GM12878 (cell line): Measurements from ENCODE around the gene FLT1. TPM values are rescaled to one million over a fixed set of nuclear protein-coding genes. Genes with fewer than 3 reads are reported as not detected.

ENCODE experiments used
- ATAC-seq: fragments of 200-7000 bp; cut with Tn5 transposase; 3 replicates; pipeline ENCODE4 v1.9.1; 2020; ENCODE audit warnings: mild to moderate bottlenecking, moderate library complexity
- BruUV-seq: library from RNA; stranded (reverse); fragments of 400-500 nt; replicated peaks from 2 replicates; lab custom pipeline; 2021; lab: Mats Ljungman, UMichigan
- CTCF ChIA-PET: fragments of 300-600 bp; sonication (Branson Sonifier 250); formaldehyde crosslinking; extraction: SDS; loops from one replicate; lab custom pipeline; 2021; ENCODE audit warnings: inconsistent platforms; lab: Yijun Ruan, JAX
- POLR2A ChIA-PET: fragments of 350-600 bp; formaldehyde crosslinking; extraction: SDS; loops from one replicate; lab custom pipeline; 2021; ENCODE audit warnings: inconsistent platforms; lab: Charles Lee
- RAD21 ChIA-PET: fragments of 300-600 bp; sonication (Branson Sonifier 250); formaldehyde crosslinking; loops from one replicate; lab custom pipeline; 2023; ENCODE audit warnings: antibody characterized with exemption; ENCODE audit not compliant: unreplicated experiment; lab: Charles Lee
- SMC1A ChIA-PET: fragments of 300-600 bp; sonication (Branson Sonifier 250); formaldehyde crosslinking; loops from one replicate; lab custom pipeline; 2023; ENCODE audit not compliant: unreplicated experiment, uncharacterized antibody; lab: Charles Lee
- DNase-seq: peaks from one replicate; pipeline ENCODE4 v3.0.0-alpha.2; 2011; ENCODE audit warnings: low read depth, low spot score
- FAIRE-seq: peaks from 3 replicates; lab custom pipeline; 2011; peaks lifted over from hg19 to GRCh38; lab: Jason Lieb, UNC
- H2AFZ ChIP-seq: 2 replicates; pipeline ENCODE4 v1.6.0; 2011; ENCODE audit warnings: low read depth, low read length, control low read depth; ENCODE audit not compliant: control insufficient read depth
- H3K27ac ChIP-seq: 2 replicates; pipeline ENCODE4 v1.5.1; 2011; ENCODE audit warnings: control low read depth; ENCODE audit not compliant: control insufficient read depth, insufficient read depth
- H3K27me3 ChIP-seq, 2 experiments: replicated peaks in 1 of 2; 2 replicates each; pipeline versions ENCODE4 v1.6.0 to v1.6.1; 2011; ENCODE audit warnings: low read length in 1 of 2; ENCODE audit not compliant: control insufficient read depth in 2 of 2, insufficient read depth in 2 of 2
- H3K36me3 ChIP-seq, 2 experiments: 2 replicates each; pipeline ENCODE4 v1.5.1; 2011; ENCODE audit warnings: low read length in 1 of 2; ENCODE audit not compliant: control insufficient read depth in 2 of 2, insufficient read depth in 2 of 2
- H3K4me1 ChIP-seq: 2 replicates; pipeline ENCODE4 v1.6.1; 2011; ENCODE audit warnings: mild to moderate bottlenecking, low read length, moderate library complexity, mixed read lengths; ENCODE audit not compliant: control insufficient read depth, insufficient read depth
- H3K4me2 ChIP-seq: 2 replicates; pipeline ENCODE4 v1.6.0; 2011; ENCODE audit warnings: control low read depth; ENCODE audit not compliant: control insufficient read depth, insufficient read depth
- H3K4me3 ChIP-seq: fragments of 200-600 bp; sonication (generic); 2 replicates; pipeline ENCODE4 v1.5.1; 2016
- H3K79me2 ChIP-seq: 2 replicates; pipeline ENCODE4 v1.6.0; 2011; ENCODE audit warnings: low read length; ENCODE audit not compliant: control insufficient read depth, insufficient read depth
- H3K9ac ChIP-seq: 2 replicates; pipeline ENCODE4 v1.8.0; 2011; ENCODE audit warnings: low read length, control low read depth, mixed read lengths; ENCODE audit not compliant: control insufficient read depth, insufficient read depth
- H3K9me3 ChIP-seq: replicated peaks from 3 replicates; pipeline ENCODE4 v1.5.1; 2011; ENCODE audit warnings: mild to moderate bottlenecking, low read length; ENCODE audit not compliant: control insufficient read depth, insufficient read depth
- H4K20me1 ChIP-seq: 2 replicates; pipeline ENCODE4 v1.6.0; 2011; ENCODE audit not compliant: control insufficient read depth, insufficient read depth
- BCL11A ChIP-seq: IDR thresholded peaks from 2 replicates; pipeline ENCODE4 v1.6.1; 2011; ENCODE audit warnings: low read depth, low read length
- MYB ChIP-seq: fragments of 150-350 bp; IDR thresholded peaks from 2 replicates; pipeline ENCODE4 v1.6.1; 2014; ENCODE audit warnings: mild to moderate bottlenecking, low read depth, low read length, borderline replicate concordance
- POLR2AphosphoS2 ChIP-seq: IDR thresholded peaks from 2 replicates; pipeline ENCODE4 v1.6.1; 2011; ENCODE audit warnings: low read depth, mild to moderate bottlenecking, low read length, improper control_type of control experiment, moderate library complexity
- SUPT20H ChIP-seq: IDR thresholded peaks from 2 replicates; pipeline ENCODE4 v1.6.1; 2011; ENCODE audit warnings: low read depth, mild to moderate bottlenecking, low read length, moderate library complexity, borderline replicate concordance; ENCODE audit not compliant: control insufficient read depth
- TBL1XR1 ChIP-seq: IDR thresholded peaks from 2 replicates; pipeline ENCODE4 v1.6.1; 2012; ENCODE audit warnings: low read depth, low read length, improper control_type of control experiment
- WGBS: methylation state at CpG from one replicate; pipeline ENCODE4 v1.1.6; 2016; ENCODE audit warnings: low lambda C conversion rate; ENCODE audit not compliant: insufficient replicate concordance, insufficient coverage; ENCODE audit errors: missing lambda C conversion rate; 5-methylcytosine and 5-hydroxymethylcytosine counted together
- in situ Hi-C: fragments of 300-500 bp; cut with MboI; formaldehyde crosslinking; loops from 9 replicates; pipeline ENCODE4 v1.14.3; 2018; ENCODE audit warnings: mixed read lengths
- intact Hi-C: fragments of 100-400 bp; cut with micrococcal nuclease; formaldehyde crosslinking; loops from one replicate; pipeline ENCODE4 v1.14.2; 2022; ENCODE audit not compliant: unreplicated experiment
- polyA plus RNA-seq, 11 experiments: library from polyadenylated mRNA; depleted of rRNA in 4 of 11; unstranded in 6 of 11; stranded (reverse) in 5 of 11; fragments of >200 nt; fragmentation: Nextera tagmentation in 4 of 11; fragmentation: Illumina TruSeq in 1 of 11; extraction: Ambion mirVana in 4 of 11; extraction: Trizol in 1 of 11; gene quantifications; 1 replicate in 1 of 11; 2 replicates in 10 of 11; pipeline versions ENCODE4 v1.2.1 to v1.2.3, GENCODE V29; 2011 to 2016; ENCODE audit warnings: inconsistent platforms in 2 of 11, missing spikeins in 2 of 11, low read depth in 1 of 11
- total RNA-seq, 4 experiments: library from RNA; depleted of rRNA in 3 of 4; stranded (reverse); fragments of >200 nt in 3 of 4; fragmentation: Illumina TruSeq in 1 of 4; extraction: Trizol in 1 of 4; gene quantifications; 2 replicates each; pipeline versions ENCODE4 v1.2.1 to v1.2.3, GENCODE V29; 2013 to 2021

FLT1 gene
- total and polyA plus RNA-seq, 10 of the 15 experiments (the other 5 are each of a cell fraction or from before 2014, with no cell fraction given) = 0.55 to 5.6 (median 0.84) TPM

DNA sequence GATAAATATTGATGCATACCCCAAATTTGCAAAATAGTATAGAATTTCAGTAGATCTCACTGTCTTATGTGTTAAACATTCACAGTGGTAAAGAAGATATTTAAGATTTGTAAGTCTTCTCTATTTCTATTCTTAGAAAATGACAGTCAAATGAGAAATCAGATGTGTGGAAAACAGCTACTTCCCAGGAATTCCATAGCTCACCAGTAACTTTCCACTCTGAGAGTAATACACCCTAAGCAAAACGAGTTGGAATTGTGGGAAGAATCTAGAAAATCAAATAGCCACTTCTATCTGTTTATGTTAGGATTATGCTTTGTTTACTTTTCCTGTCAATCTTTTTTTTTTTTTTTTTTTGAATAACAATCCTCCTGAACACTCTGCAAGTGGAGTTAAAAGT is 69.1 kb downstream of the FLT1 start:
- H2AFZ ChIP-seq = no peak overlapping the region
- no peaks in the 10 kb centered on the region for H3K27me3 ChIP-seq
- no peak overlapping the region for H3K4me3 ChIP-seq
- no TSS peak for BruUV-seq
- POLR2A ChIA-PET = interaction anchor here (0.6 to 0.7 kb wide), 3 partner anchors 32 to 592 kb away, joined by 3 to 9 read pairs (median 3); no protein-coding TSS in a partner anchor
- in situ Hi-C loops = no loop called here
- no peak for TF ChIP-seq POLR2AphosphoS2
- TF ChIP-seq TBL1XR1 = no peak
- RAD21 ChIA-PET = interaction anchor here (1.2 to 1.6 kb wide), 2 partner anchors 60 to 371 kb away, joined by 3 to 7 read pairs; no protein-coding TSS in a partner anchor
- FAIRE-seq = no peak
- no peak overlapping the region for H3K27ac ChIP-seq
- no peak overlapping the region for H3K4me2 ChIP-seq
- H3K9ac ChIP-seq = no peak overlapping the region
- no peaks in the 10 kb centered on the region; the same call in 1 of the 2 replicates for H3K79me2 ChIP-seq
- DNase-seq = no peak
- intact Hi-C loops = no loop called here
- CTCF ChIA-PET = interaction anchor here (0.6 to 2.3 kb wide), 8 partner anchors 10 to 313 kb away, joined by 3 to 6 read pairs (median 4); no protein-coding TSS in a partner anchor
- H3K9me3 ChIP-seq = no peaks in the 10 kb centered on the region; the same call in 2 of the 3 replicates
- ATAC-seq = no peak
- H3K4me1 ChIP-seq = peaks cover 26% of the 10 kb centered on the region
- H4K20me1 ChIP-seq = no peaks in the 10 kb centered on the region
- H3K36me3 ChIP-seq = peaks cover 0 to 4% of the 10 kb centered on the region in 2 experiments; a peak in 1 of 4 replicates
- SMC1A ChIA-PET = interaction anchor here (0.6 to 2.6 kb wide), 10 partner anchors 10 to 233 kb away, joined by 3 to 10 read pairs (median 3); partner anchors contain the start of gene POMP
- WGBS = 0% methylated on average over 1 of the region's 1 CpG

GRCh38 chr13:28424541-28424940 is 70.4 kb downstream of the FLT1 start:
- BruUV-seq = no TSS peak
- ChIA-PET RAD21 (interaction anchor here (1.1 to 1.2 kb wide), 2 partner anchors 13 to 231 kb away, joined by 3 read pairs; no protein-coding TSS in a partner anchor), POLR2A (interaction anchor here (1.1 kb wide), 1 partner anchor 103 kb away, joined by 4 read pairs; no protein-coding TSS in a partner anchor), SMC1A (interaction anchor here (0.9 to 2.6 kb wide), 7 partner anchors 15 to 371 kb away, joined by 3 to 10 read pairs (median 4); no protein-coding TSS in a partner anchor), CTCF (interaction anchor here (1.0 to 1.8 kb wide), 5 partner anchors 9 to 101 kb away, joined by 3 to 6 read pairs (median 4); no protein-coding TSS in a partner anchor)
- intact Hi-C loops (no loop called here), in situ Hi-C loops (no loop called here)
- H3K9ac ChIP-seq = no peak overlapping the region
- H3K4me2 ChIP-seq = no peak overlapping the region
- no peaks in the 10 kb centered on the region; the same call in 2 of the 3 replicates for H3K9me3 ChIP-seq
- ATAC-seq (no peak), FAIRE-seq (no peak), DNase-seq (no peak)
- peaks cover 0 to 4% of the 10 kb centered on the region in 2 experiments; a peak in 1 of 4 replicates for H3K36me3 ChIP-seq
- no peaks in the 10 kb centered on the region for H4K20me1 ChIP-seq
- no peaks in the 10 kb centered on the region; the same call in 1 of the 2 replicates for H3K79me2 ChIP-seq
- TF ChIP-seq BCL11A = no peak
- TF ChIP-seq MYB = no peak
- no peak for TF ChIP-seq SUPT20H
- H3K4me3 ChIP-seq = no peak overlapping the region
- no peak overlapping the region for H3K27ac ChIP-seq
- peaks cover 21% of the 10 kb centered on the region for H3K4me1 ChIP-seq
- H2AFZ ChIP-seq = no peak overlapping the region
- 94% methylated on average over 4 of the region's 4 CpGs for WGBS
- H3K27me3 ChIP-seq = no peaks in the 10 kb centered on the region
